ENCODE results near the gene MEGF8. TPM values are rescaled to one million over a fixed set of nuclear protein-coding genes. Genes with fewer than 3 reads are reported as not detected.

MEGF8 gene
- total RNA-seq, 1 donor from 2014 or later: 49.5 TPM

- no peak overlapping the region for H3K27ac Mint-ChIP-seq (ENCODE audit: unreplicated experiment)
- no peak overlapping the region for H3K4me3 Mint-ChIP-seq (ENCODE audit: unreplicated experiment)
- TF ChIP-seq, protein P1, sequence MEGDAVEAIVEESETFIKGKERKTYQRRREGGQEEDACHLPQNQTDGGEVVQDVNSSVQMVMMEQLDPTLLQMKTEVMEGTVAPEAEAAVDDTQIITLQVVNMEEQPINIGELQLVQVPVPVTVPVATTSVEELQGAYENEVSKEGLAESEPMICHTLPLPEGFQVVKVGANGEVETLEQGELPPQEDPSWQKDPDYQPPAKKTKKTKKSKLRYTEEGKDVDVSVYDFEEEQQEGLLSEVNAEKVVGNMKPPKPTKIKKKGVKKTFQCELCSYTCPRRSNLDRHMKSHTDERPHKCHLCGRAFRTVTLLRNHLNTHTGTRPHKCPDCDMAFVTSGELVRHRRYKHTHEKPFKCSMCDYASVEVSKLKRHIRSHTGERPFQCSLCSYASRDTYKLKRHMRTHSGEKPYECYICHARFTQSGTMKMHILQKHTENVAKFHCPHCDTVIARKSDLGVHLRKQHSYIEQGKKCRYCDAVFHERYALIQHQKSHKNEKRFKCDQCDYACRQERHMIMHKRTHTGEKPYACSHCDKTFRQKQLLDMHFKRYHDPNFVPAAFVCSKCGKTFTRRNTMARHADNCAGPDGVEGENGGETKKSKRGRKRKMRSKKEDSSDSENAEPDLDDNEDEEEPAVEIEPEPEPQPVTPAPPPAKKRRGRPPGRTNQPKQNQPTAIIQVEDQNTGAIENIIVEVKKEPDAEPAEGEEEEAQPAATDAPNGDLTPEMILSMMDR (IDR thresholded peaks at IDR 0.05): no peak
- no peaks in the 10 kb centered on the region for H3K9me3 Mint-ChIP-seq (ENCODE audit: low read depth)
- peaks cover 21% of the 10 kb centered on the region for H3K36me3 Mint-ChIP-seq (ENCODE audit: low read depth)
- no peaks in the 10 kb centered on the region for H3K27me3 Mint-ChIP-seq (ENCODE audit: low read depth)
- H3K4me1 Mint-ChIP-seq (ENCODE audit: low read depth): peaks cover 7% of the 10 kb centered on the region
- DNase-seq (ENCODE audit: low spot score): no peak
These were observed 31.3 kb downstream of the MEGF8 start for GRCh38 chr19:42356686-42357085.

DNA sequence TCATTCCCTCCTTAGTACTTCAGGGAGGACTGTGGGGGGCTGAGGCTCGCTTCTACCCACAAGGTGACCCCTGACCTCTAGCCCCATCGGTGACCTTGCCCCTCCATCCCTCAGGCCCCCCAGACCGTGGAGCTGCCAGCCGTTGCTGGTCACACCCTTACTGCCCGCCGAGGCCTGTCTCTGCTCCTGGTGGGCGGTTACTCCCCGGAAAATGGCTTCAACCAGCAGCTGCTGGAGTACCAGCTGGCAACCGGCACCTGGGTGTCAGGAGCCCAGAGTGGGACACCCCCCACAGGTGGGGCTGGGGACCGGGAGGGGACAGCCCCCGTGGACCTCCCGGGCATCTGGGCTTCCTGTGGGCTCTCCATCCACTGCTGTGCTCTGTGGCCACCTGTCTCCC is 31.9 kb downstream of the MEGF8 start:
- Mint-ChIP-seq H3K9me3 (ENCODE audit: low read depth) (no peaks in the 10 kb centered on the region), H3K36me3 (ENCODE audit: low read depth) (peaks cover 18% of the 10 kb centered on the region), H3K4me1 (ENCODE audit: low read depth) (peaks cover 7% of the 10 kb centered on the region), H3K27me3 (ENCODE audit: low read depth) (no peaks in the 10 kb centered on the region), H3K4me3 (ENCODE audit: unreplicated experiment) (no peak overlapping the region), H3K27ac (ENCODE audit: unreplicated experiment) (no peak overlapping the region)
- TF ChIP-seq, protein P1 (IDR thresholded peaks at IDR 0.05): no peak
- DNase-seq (ENCODE audit: low spot score): no peak

- Mint-ChIP-seq H3K4me1 (ENCODE audit: low read depth) (peaks cover 7% of the 10 kb centered on the region), H3K27me3 (ENCODE audit: low read depth) (no peaks in the 10 kb centered on the region), H3K9me3 (ENCODE audit: low read depth) (peaks cover 8% of the 10 kb centered on the region), H3K27ac (ENCODE audit: unreplicated experiment) (peak overlapping the region; percentile 49), H3K36me3 (ENCODE audit: low read depth) (peaks cover 24% of the 10 kb centered on the region), H3K4me3 (ENCODE audit: unreplicated experiment) (no peak overlapping the region)
- DNase-seq (ENCODE audit: low spot score): no peak
- TF ChIP-seq, protein P1 (IDR thresholded peaks at IDR 0.05): no peak
These were observed 35.5 kb downstream of the MEGF8 start for GRCh38 chr19:42360787-42361544.

DNA sequence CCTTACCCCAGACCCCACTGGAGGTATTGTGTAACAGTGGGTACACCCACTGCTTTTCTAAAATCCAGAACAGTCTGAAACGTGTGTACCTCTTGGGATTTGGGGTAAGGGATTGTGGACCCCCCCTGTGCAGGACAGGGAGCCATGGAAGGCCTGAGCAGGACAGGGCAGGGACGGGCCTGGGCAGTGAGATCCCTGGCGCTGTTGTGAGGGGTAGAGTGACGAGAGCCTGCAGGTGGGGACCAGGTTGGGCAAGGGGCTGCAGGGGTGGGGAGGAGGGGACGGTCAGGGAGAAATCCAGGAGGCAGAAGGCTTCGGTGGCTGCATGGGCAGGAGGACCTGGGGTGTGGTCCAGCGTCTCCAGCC is 36.1 kb downstream of the MEGF8 start:
- peak overlapping the region; percentile 32 for H3K27ac Mint-ChIP-seq (ENCODE audit: unreplicated experiment)
- TF ChIP-seq, protein P1 (IDR thresholded peaks at IDR 0.05): no peak
- H3K4me3 Mint-ChIP-seq (ENCODE audit: unreplicated experiment): no peak overlapping the region
- no peak for DNase-seq (ENCODE audit: low spot score)
- peaks cover 9% of the 10 kb centered on the region for H3K4me1 Mint-ChIP-seq (ENCODE audit: low read depth)
- H3K27me3 Mint-ChIP-seq (ENCODE audit: low read depth): no peaks in the 10 kb centered on the region
- peaks cover 8% of the 10 kb centered on the region for H3K9me3 Mint-ChIP-seq (ENCODE audit: low read depth)
- peaks cover 25% of the 10 kb centered on the region for H3K36me3 Mint-ChIP-seq (ENCODE audit: low read depth)

DNA sequence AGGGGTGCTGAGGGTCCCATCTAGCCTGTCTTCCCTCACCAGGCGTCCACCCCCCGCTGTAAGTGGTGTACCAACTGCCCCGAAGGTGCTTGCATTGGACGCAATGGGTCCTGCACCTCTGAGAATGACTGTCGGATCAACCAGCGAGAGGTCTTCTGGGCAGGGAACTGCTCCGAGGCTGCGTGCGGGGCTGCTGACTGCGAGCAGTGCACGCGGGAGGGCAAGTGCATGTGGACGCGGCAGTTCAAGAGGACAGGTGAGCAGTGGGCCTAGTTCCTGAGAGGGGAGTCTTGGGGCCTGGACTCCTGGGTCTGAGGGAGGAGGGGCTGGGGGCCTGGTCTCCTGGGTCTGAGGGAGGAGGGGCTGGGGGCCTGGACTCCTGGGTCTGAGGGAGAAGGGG is 36.9 kb downstream of the MEGF8 start:
- Mint-ChIP-seq H3K27ac (ENCODE audit: unreplicated experiment) (no peak overlapping the region), H3K4me3 (ENCODE audit: unreplicated experiment) (no peak overlapping the region), H3K36me3 (ENCODE audit: low read depth) (peaks cover 25% of the 10 kb centered on the region), H3K4me1 (ENCODE audit: low read depth) (peaks cover 14% of the 10 kb centered on the region), H3K27me3 (ENCODE audit: low read depth) (no peaks in the 10 kb centered on the region), H3K9me3 (ENCODE audit: low read depth) (peaks cover 8% of the 10 kb centered on the region)
- no peak for DNase-seq (ENCODE audit: low spot score)
- TF ChIP-seq, protein P1 (IDR thresholded peaks at IDR 0.05): no peak

Data from chondrocyte (in vitro differentiated cells).